ENCODE measurements around the gene ADPRH.

ADPRH gene

GRCh38 chr3:119595639-119596334 lies 16.5 kb downstream of the ADPRH start:
- TF ChIP-seq, protein P1, sequence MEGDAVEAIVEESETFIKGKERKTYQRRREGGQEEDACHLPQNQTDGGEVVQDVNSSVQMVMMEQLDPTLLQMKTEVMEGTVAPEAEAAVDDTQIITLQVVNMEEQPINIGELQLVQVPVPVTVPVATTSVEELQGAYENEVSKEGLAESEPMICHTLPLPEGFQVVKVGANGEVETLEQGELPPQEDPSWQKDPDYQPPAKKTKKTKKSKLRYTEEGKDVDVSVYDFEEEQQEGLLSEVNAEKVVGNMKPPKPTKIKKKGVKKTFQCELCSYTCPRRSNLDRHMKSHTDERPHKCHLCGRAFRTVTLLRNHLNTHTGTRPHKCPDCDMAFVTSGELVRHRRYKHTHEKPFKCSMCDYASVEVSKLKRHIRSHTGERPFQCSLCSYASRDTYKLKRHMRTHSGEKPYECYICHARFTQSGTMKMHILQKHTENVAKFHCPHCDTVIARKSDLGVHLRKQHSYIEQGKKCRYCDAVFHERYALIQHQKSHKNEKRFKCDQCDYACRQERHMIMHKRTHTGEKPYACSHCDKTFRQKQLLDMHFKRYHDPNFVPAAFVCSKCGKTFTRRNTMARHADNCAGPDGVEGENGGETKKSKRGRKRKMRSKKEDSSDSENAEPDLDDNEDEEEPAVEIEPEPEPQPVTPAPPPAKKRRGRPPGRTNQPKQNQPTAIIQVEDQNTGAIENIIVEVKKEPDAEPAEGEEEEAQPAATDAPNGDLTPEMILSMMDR (IDR thresholded peaks at IDR 0.05): no peak
- Mint-ChIP-seq H3K36me3 (ENCODE audit: low read depth) (no peaks in the 10 kb centered on the region), H3K9me3 (peaks cover 6% of the 10 kb centered on the region), H3K4me3 (no peak overlapping the region), H3K27me3 (ENCODE audit: low read depth, poor library complexity) (peaks cover 26% of the 10 kb centered on the region), H3K4me1 (peaks cover 36% of the 10 kb centered on the region), H3K27ac (no peak overlapping the region)
- no peak for DNase-seq

DNA sequence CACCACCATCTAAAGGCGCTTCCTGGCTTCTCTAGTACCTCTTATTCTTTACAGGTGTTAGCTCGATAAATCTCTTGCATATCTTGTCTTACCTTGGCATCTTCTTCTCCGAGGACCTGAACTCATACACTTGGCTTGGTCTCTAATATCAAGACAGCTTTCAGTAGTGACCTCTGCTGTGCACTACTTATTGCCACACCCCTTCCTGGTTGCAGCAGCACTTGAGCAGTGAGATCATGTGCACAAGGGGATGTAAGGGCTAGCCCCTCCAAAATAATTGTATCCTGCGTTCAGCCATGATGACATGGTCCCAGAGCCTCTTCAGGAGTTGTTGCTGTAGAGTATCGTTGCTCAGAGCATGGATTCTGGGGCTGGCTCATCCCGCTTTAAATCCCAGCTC lies 17.1 kb downstream of the ADPRH start:
- no peak overlapping the region for H3K4me3 Mint-ChIP-seq

GRCh38 chr3:119597548-119598288 lies 18.4 kb downstream of the ADPRH start, which contains the start of gene PLA1A:
Gene PLA1A, plus strand, starts transcription at chr3:119597885. Its CDS starts 29 bp downstream, at chr3:119597914.
- TF ChIP-seq, protein P1 (IDR thresholded peaks at IDR 0.05): no peak
- no peak for DNase-seq
- H3K27me3 Mint-ChIP-seq (ENCODE audit: low read depth, poor library complexity): peaks cover 19% of the 10 kb centered on the region
- no peak within 1 kb of the TSS for H3K4me3 Mint-ChIP-seq
- peaks cover 36% of the 10 kb centered on the region for H3K4me1 Mint-ChIP-seq
- no peak within 1 kb of the TSS for H3K27ac Mint-ChIP-seq
- no peaks in the 10 kb centered on the region for H3K9me3 Mint-ChIP-seq
- H3K36me3 Mint-ChIP-seq (ENCODE audit: low read depth): no peaks in the 10 kb centered on the region

More for the DNA sequence above, 17.1 kb downstream of the ADPRH start:
- peaks cover under 1% of the 10 kb centered on the region for H3K9me3 Mint-ChIP-seq
- DNase-seq: no peak
- H3K27ac Mint-ChIP-seq: no peak overlapping the region
- H3K27me3 Mint-ChIP-seq (ENCODE audit: low read depth, poor library complexity): peaks cover 23% of the 10 kb centered on the region
- H3K4me1 Mint-ChIP-seq: peaks cover 36% of the 10 kb centered on the region
- no peaks in the 10 kb centered on the region for H3K36me3 Mint-ChIP-seq (ENCODE audit: low read depth)
- TF ChIP-seq, protein P1 (IDR thresholded peaks at IDR 0.05): no peak

DNA sequence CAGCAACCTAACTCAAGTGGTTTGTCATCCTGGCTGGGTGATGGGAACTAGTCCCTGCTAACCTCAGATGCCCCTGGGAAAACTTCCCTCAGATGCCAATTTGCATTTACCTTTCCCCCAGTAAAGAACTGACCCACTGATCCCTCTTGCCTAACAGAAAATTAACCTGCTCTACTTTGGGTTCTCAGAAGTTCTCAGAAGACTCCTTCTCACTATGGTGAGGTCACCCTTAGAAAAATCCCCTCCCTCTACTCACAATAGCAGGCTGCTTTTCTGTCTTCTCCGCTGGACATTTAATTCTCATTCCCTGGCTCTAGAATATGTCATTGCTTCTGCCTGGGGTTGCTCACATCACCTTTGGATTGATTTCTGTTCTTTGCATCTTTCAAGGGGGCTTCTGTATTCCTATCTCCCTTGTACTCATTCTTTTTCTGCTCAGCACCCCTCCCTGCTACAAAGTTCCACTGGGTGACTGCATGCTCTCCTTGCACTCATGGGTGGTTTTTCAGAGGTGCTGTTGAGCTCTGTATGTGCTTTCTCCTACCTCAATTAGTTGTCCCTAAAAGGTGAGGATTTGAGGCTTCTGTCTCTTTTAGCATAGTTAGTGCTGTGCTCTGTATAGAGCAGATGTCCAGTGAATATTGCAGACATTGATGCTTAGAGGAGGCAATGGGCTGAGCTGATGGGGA lies 19.3 kb downstream of the ADPRH start:
- Mint-ChIP-seq H3K9me3 (no peaks in the 10 kb centered on the region), H3K27ac (no peak overlapping the region), H3K27me3 (ENCODE audit: low read depth, poor library complexity) (peaks cover 16% of the 10 kb centered on the region), H3K36me3 (ENCODE audit: low read depth) (no peaks in the 10 kb centered on the region), H3K4me1 (peaks cover 36% of the 10 kb centered on the region), H3K4me3 (no peak overlapping the region)
- TF ChIP-seq, protein P1 (IDR thresholded peaks at IDR 0.05): no peak
- no peak for DNase-seq

DNA sequence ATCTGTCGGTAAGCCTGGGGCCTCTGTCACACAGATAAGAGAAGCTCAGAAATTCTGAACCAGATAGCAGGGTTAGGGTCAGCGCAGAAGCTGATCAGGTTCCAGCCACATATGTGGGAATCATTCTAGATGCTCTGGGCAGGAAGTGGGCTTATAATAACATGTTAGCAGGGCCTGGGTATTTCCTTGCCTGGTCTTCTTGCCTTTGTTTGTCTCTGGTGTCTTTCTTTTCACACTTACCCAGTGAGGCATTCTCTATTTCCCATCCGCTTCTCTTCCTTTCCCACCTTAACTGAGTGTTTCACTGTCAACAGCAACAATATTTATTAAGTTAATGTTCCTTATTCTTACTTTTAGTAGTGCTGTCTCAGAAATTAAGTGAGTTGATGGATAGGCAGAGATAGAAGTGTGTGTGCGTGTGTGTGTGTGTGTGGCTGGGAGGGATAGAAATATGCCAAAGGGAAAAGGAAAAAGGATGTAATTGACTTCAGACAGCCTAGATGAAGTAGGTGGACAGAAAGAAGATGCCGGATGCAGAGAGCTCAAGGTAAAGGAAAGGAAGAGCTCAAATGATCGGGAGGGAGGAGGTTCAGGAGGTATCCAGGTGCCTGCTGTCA lies 20.4 kb downstream of the ADPRH start:
- Mint-ChIP-seq H3K9me3 (no peaks in the 10 kb centered on the region), H3K36me3 (ENCODE audit: low read depth) (no peaks in the 10 kb centered on the region), H3K27me3 (ENCODE audit: low read depth, poor library complexity) (peaks cover 9% of the 10 kb centered on the region)

More for the DNA sequence above, 20.4 kb downstream of the ADPRH start:
- no peak overlapping the region for H3K4me3 Mint-ChIP-seq
- H3K27ac Mint-ChIP-seq: no peak overlapping the region
- TF ChIP-seq, protein P1 (IDR thresholded peaks at IDR 0.05): no peak
- no peak for DNase-seq
- peaks cover 36% of the 10 kb centered on the region for H3K4me1 Mint-ChIP-seq

All from nephron progenitor cell (in vitro differentiated cells).